Measurements from ENCODE around the gene PORCN.

DNA sequence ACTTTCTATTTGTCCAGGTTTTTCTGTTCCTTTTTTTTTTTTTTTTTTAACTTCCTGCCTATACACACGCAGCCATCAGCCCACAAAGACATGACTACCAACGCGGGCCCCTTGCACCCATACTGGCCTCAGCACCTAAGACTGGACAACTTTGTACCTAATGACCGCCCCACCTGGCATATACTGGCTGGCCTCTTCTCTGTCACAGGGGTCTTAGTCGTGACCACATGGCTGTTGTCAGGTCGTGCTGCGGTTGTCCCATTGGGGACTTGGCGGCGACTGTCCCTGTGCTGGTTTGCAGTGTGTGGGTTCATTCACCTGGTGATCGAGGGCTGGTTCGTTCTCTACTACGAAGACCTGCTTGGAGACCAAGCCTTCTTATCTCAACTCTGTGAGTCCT, 14.9 kb downstream of the PORCN start:
- TF ChIP-seq, protein P1, sequence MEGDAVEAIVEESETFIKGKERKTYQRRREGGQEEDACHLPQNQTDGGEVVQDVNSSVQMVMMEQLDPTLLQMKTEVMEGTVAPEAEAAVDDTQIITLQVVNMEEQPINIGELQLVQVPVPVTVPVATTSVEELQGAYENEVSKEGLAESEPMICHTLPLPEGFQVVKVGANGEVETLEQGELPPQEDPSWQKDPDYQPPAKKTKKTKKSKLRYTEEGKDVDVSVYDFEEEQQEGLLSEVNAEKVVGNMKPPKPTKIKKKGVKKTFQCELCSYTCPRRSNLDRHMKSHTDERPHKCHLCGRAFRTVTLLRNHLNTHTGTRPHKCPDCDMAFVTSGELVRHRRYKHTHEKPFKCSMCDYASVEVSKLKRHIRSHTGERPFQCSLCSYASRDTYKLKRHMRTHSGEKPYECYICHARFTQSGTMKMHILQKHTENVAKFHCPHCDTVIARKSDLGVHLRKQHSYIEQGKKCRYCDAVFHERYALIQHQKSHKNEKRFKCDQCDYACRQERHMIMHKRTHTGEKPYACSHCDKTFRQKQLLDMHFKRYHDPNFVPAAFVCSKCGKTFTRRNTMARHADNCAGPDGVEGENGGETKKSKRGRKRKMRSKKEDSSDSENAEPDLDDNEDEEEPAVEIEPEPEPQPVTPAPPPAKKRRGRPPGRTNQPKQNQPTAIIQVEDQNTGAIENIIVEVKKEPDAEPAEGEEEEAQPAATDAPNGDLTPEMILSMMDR (conservative IDR thresholded peaks at IDR 0.05; ENCODE audit: low read depth, low read length): no peak
- TF ChIP-seq RAD21 (IDR thresholded peaks at IDR 0.05; ENCODE audit: low read length) (no peak), CEBPB (IDR thresholded peaks at IDR 0.05; ENCODE audit: low read depth, low read length) (no peak), SMC3 (IDR thresholded peaks at IDR 0.05; ENCODE audit: low read depth, low read length) (no peak), POLR2A (IDR thresholded peaks at IDR 0.05; ENCODE audit: low read depth, low read length) (no peak), NFE2L2 (IDR thresholded peaks at IDR 0.05; ENCODE audit: low read depth, low read length) (no peak), FOS (IDR thresholded peaks at IDR 0.05; ENCODE audit: low read depth, low read length) (no peak), MAFK (IDR thresholded peaks at IDR 0.05; ENCODE audit: low read depth, low read length) (no peak), MAZ (IDR thresholded peaks at IDR 0.05; ENCODE audit: borderline replicate concordance, low read depth, low read length) (no peak), BHLHE40 (IDR thresholded peaks at IDR 0.05; ENCODE audit: low read depth, low read length) (no peak), RFX5 (IDR thresholded peaks at IDR 0.05; ENCODE audit: low read depth, low read length) (no peak)
- TF ChIP-seq, protein P2, sequence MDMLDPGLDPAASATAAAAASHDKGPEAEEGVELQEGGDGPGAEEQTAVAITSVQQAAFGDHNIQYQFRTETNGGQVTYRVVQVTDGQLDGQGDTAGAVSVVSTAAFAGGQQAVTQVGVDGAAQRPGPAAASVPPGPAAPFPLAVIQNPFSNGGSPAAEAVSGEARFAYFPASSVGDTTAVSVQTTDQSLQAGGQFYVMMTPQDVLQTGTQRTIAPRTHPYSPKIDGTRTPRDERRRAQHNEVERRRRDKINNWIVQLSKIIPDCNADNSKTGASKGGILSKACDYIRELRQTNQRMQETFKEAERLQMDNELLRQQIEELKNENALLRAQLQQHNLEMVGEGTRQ (IDR thresholded peaks at IDR 0.05; ENCODE audit: low read depth, low read length): no peak
- TF ChIP-seq, protein P3, sequence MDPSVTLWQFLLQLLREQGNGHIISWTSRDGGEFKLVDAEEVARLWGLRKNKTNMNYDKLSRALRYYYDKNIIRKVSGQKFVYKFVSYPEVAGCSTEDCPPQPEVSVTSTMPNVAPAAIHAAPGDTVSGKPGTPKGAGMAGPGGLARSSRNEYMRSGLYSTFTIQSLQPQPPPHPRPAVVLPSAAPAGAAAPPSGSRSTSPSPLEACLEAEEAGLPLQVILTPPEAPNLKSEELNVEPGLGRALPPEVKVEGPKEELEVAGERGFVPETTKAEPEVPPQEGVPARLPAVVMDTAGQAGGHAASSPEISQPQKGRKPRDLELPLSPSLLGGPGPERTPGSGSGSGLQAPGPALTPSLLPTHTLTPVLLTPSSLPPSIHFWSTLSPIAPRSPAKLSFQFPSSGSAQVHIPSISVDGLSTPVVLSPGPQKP (IDR thresholded peaks at IDR 0.05; ENCODE audit: borderline replicate concordance, low read depth, low read length): no peak
